CD4-positive, alpha-beta T cell treated with Interleukin-10 for 1 hour (primary cell): ENCODE data around the gene HIBADH.
"Not testable (repeated sequence)": the region's sequence is repeated elsewhere in the genome, so short reads cannot be mapped to it uniquely, and the experiment has no call there.

Source experiments
- DNase-seq: peaks from one replicate; pipeline ENCODE4 v3.0.0-alpha.2; 2020

HIBADH gene

DNA sequence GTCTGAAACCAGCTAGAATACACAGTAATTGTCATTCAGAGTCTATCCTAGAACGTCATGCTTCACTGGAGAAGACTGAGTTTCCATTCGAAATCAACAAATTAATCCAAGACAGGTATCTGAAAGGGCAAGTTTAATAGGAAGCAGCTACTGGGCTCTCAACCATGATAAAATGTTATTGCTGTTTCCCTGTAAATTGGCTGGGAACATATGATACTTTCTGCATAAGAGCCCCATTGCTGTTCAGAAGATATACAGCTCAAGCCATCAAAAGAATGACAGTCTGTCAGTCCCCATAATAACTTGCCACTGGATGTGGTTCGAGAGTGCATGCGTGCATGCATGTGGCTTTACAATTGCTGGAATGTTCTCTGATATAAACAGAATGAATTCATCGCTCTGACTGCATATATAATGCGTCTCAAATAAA lies 129.0 kb downstream of the HIBADH start:
- DNase-seq: no peak

DNA sequence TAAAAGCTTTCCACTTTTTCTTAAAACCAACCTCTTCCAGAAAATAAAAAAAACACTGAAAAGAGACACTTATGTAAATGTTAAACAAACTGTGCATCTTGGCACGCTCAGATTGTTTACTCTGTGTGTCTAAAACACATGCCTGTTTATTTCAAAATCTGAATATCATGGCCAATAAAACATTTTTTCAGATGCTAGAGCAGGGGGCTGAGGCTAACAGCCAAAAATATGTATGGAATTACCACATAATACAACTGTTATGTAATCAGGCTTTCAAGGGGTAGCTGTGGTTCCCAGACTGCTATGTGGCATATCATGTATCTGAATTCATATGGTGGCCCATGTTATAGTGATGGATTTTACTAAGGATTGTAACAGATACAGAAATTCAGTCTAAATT lies 130.4 kb downstream of the HIBADH start:
- no peak for DNase-seq

DNA sequence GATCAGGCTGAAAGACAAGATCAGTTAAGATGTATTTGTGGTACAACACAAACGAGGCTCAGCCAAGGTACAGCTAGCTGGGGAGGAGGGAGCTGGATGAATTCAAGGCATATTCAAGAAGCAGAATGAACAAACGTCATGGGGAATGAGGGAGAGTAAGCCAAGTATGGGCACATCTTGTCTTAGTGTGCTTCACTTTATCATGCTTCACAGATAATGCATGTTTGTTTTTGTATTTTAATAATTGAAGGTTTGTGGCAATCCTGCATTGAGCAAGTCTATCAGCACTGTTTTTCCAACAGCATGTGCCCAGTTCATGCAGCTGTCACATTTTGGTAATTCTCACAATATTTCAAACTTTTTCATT lies 135.4 kb downstream of the HIBADH start:
- no peak for DNase-seq

DNA sequence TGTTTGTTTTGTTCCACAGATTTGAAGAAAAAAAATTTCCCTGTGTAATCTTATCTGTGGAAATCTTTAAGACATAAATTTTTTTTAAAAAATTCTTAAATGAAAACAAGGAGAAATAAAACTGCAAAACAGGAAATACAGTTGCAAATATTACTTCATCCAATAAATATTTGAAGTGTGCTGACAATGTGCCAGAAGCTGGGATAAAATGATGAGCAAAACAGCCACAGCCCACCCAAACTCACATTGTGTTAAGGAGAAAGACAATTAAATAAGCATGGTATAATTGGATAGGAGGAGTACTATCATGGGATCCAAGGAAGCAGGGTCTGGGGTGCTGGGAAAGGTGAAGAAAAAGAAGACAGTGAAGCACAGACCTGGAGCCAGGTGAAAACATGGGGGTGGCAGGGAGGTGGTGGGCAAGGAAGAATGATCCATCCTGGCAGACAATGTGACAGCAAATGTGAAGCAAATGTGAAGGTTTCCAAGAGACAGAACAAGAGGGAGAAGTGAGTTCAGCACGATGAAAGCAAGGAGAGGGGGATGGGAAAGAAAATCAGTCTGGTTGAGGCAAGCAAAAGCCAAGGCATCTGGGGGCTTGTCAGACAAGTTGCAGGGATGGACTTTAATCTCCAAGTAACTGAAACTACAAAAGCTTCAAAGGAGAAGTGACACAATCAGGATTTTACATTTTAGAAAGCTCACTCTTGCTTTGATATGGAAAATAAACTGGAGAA lies 135.9 kb downstream of the HIBADH start:
- DNase-seq: no peak

DNA sequence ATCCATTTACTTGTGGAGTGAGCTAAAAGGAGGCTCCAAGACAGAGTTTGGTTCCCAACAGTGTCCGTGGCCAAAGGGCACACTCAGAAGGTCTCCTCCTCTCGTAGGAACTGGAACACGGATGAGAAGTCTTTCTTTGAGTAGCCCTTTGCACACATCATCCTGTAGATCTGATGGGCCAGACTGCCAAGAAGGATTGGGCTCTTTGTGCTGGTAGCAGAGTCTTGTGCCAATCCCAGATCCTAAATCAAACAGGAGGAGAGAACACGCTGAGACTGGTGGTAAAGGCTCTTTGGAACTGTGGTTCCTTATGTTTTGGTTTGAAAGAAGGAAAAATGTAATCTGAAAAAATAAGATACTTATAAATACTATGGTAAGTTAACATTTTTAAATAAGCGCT lies 136.6 kb downstream of the HIBADH start:
- DNase-seq: no peak

DNA sequence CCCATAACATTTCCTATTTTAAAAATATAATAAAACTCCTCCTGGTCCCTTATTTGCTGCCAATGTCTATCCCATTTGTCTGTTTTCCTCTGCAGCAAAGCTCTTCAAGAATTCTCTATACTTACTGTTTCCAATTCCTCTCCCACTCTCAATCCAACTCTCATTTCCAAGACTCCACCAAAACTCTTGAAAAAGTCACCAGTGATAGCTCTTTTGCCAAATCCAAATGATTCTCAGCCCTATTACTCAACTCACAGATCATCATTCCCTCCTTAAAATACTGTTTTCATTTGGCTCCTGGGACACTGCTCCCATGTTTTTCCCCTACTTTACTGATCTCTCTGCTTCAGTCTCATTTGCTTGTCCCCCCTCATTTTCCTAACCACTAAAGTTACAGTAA lies 139.4 kb downstream of the HIBADH start:
- DNase-seq: no peak

DNA sequence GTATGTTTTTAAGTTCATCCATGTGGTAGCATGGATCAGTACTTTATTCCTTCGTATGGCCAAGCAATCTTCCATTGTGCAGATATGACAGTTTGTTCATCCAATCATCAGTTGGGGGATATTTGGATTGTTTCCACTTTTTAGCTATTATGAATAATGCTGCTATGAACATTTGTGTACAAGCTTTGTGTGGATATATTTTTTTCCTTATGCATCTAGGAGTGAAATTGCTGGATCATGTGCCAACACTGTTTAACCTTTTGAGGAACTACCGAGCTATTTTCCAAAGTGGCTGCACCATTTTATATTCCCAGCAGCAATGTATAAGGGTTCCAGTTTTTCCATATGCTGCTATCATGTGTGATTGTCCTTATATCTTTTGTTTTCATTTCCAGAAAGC lies 140.1 kb downstream of the HIBADH start:
- DNase-seq: no peak

DNA sequence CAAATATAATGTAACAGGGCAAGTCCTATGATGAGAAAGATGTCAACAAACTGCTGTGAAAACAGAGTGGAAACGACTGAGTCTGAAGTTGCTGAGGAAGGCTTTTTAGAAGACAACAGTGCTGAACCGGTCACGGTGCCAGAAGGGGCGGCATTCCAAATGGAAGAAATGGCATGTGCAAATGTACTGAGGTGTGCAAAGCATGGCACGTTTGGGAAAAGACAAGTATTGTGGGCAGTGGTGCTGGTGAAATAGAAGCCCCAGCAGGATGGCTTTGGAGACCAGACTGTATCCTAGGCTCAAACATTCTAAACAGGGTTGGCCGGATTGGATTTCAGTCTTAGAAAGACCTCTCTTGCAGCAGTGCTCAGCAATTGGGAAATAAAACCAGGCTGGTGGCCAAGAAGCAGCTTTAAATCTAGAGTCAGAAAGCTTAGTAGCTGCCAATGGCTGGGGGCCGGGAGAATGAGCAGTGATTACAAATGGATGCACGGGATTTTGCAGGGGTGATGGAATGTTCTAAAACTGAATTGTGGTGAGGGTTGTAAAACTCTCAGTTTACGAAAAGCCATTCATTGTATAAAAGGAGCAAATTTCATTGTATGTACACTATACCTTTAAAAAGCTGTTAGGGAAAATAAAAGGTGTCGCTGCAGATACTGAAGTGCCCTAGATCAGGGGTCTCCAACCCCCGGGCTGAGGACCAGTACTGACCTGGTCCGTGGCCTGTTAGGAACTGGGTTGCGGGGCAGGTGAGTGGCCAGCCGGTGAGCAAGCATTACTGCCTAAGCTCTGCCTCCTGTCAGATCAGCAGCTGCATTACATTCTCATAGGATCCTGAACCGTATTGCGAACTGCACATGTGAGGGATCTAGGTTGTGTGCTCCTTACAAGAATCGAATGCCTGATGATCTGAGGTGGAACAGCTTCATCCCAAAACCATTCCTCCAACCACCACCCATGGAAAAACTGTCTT lies 141.6 kb downstream of the HIBADH start:
- no peak for DNase-seq

DNA sequence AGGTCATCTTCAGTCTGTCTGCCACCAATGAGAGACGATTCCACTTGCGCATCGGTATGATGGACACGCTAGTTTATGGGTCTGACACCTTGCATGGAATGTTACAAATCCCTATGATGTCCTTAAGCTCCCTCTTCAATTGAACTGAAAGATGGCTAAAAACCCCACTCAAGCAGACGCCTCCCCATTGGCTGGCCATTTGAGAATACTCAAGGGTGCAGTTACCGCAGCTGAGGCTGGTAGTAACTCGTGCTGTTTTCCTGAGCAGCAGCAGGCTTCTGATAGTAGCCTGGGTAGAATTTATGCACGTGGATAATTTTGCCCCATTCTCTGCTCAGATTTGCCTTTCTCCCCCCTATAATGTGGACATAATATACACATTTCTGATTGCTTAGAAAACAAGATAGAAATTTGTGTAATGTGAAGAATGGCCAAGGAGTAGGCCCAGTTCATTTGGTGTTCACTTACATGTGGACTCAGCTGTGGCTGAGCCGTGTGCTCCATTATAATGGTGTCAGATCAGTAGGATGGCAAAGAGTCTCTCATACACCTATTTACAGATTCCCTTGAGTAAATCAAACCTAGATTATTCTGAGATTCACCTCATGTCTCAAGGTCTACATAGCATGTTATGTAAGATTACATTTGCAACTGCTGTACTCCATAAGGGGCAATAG lies 142.8 kb downstream of the HIBADH start:
- no peak for DNase-seq

DNA sequence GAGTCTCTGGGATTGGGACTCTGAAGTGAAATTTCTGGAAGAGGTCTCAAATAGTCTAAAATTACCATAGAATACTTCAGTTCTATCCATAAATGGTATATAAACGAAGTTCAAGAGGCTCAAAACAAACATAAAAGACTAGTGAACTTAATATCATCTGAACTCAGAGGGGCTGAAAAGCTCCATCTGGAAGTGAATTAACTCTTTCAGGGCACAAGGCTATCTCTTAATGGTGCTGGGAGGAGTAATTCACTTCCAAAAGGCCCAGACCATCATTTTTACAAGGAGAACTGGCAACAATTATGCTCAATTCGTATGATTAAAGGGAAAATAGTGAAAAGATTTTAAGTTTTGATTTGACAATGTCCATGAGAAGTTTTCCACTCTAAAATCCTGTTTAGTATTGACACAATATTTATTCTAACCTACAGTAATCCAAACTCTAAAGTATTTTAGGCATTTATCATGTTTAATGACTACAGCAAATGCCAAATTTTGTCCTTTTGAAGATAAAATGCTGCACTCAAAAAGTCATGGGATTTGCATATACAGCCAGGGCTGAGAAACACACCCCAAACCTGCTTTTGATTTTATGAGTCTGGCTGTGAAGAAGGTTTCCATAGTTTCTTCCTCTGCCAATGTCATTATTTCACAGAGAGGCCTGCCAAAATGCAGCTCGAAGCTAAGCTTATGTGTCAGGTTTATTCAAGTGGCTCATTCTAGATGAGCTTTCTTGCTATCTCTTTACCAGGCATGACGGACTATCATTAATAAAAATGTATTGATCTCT lies 143.9 kb downstream of the HIBADH start:
- no peak for DNase-seq

DNA sequence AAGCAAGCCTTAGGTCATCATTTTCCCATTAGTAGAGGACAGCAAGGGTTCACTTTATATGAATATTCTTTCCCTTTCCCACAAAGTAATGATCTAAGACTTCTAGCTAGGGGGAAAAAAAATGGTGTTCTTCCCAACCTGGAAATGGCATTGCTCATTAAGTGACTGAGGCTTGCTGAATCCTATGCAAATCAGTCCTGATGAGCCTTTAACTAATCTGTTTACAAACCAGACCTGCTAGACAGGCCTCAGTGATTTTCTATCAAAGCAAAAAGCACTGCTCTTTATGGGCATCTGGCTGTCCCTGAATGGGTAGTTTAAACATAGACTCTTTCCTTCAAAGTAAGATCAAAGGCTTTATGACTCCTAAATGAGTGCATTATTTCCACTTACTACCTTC lies 146.3 kb downstream of the HIBADH start:
- no peak for DNase-seq

DNA sequence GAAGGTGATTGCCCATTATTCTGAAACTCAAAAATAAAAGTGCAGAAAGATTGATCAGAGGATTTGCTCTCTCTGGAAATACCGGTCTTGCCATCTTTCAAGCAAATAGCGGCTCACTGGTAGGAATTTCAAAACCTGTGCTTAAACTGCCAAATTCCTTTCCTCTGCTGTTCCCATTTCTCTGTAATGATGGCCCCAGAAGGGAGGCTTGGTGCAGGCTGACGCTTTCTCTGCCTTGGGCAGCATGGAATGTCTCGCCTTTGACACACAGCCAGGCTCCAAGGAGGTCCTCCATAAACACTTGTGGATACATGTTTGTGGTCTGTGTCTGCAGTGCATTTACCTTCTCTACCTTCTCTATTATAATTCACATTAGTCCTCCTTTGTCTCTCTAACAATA lies 146.8 kb downstream of the HIBADH start:
- no peak for DNase-seq

DNA sequence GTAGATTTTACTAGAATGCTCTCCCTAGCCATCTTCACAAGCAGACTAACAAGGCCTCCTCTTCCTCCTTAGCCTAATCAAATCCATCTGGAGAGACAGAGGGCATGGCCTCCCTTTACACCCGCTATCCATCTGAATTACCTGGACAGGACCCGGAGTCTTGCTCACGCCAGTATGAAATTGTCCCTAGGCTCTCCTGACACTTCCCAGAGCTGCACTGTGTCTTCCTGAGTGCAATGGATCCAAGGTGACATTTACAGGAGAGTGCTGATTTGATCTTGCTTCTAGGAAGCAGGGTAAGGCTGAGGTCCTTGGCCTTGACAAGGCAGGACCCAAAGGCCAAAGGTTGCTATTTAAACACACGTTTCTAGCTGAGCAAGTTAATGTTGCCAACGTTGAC lies 147.8 kb downstream of the HIBADH start:
- DNase-seq: no peak

DNA sequence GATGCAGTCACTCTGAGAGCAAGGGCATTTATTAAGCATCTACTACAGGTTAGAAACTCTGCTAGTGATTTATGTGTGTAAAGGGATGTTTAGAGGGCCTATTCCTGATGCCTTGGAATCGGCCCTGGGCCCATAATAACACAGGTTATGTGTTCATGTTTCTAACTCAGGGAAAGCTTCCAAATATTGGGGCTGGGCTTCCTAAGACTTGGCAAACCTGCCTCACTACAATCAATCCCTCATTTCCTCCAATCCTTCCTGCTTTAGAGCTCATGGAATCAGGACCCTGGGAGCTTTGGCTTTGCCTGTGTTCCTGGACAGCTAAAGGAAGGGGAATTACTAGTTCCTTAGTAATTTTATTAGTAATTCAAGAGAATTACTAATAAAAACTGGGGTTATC lies 148.8 kb downstream of the HIBADH start:
- no peak for DNase-seq

DNA sequence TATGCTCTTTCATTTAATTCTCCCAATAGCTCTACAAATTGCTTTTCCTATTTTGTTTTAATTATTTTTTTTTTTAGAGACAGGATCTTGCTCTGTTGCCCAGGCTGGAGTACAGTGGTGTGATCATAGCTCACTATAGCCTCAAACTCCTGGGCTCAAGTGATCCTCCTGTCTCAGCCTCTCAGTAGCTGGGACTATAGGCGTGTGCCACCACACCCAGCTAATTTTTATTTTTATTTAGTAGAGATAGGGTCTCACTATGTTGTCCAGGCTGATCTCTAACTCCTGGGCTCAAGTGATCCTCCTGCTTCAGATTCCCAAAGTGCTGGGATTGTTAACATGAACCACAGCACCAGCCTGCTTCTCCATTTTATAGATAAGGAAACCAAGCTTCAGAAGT lies 151.3 kb downstream of the HIBADH start:
- not testable (repeated sequence) for DNase-seq

DNA sequence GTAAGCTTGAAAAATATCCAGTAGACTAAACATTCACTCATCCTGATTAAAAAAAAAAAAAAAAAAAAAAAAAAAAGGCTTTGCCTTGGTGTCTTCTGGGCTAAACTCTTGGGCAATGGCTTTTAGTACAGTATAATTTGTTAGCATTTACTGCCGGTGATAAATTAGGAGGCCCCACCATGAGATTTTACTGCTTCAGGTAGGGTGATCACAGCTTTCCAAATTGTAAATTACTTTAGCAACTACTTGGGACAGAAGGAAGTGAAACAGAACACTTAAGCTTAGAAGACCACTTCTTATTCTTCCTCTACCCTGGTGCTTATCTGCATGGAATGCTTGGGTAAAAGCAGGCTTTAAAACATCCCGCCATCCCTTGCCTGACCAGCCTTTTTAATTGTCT lies 152.1 kb downstream of the HIBADH start:
- DNase-seq: no peak

DNA sequence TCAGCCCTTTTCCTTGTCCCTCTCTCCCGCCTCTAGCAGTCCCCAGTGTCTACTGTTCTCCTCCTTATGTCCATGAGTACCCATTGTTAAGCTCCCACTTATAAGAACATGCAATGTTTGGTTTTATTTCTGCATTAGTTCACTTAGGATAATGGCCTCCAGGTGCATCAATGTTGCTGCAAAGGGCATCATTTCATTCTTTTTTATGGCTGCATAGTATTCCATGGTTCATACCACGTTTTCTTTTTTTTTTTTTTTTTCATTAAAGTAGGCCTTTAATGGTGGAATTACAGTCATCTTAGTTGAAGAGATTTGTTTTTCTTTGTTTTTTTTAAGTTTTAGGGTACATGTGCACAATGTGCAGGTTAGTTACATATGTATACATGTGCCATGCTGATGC lies 160.8 kb downstream of the HIBADH start:
- DNase-seq: not testable (repeated sequence)

DNA sequence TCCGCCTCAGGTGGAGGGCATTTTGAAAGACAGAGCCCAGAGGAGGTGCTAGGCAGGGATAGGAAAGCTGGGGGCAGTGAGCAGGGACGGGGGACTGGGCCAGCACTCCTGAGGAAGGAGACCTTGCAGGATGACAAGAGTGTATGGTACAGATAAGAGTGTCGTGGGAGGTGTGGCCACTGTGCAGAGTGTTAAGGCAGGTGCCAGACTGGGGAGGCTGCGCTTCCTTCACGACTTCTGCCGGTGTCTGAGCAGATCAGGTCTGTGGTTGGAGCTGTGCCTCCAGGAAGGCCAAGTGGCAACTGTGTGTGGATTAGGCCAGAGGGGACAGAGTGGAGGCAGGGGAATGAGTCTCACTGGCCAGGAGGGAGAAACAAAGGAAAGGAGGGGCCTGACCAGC lies 161.7 kb downstream of the HIBADH start:
- no peak for DNase-seq

DNA sequence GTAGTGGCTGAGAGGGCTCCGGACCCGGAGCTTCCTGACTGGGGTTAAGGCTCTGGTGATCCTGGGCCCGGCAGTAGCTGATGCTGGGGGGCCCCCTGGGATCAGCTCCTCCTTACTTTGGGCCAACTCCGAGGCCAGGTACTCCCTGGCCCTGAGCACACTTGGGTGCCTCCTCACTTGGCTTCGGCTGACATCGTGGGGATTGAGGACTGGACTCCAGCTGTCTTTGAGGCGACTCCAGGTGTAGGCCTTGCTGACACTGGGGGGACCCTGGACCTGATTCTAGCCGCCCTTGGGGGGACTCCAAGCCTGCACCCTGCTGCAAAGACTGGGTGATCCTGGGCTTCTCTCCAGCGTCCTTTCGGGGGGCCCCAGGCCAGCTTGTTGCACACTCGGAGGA lies 170.5 kb downstream of the HIBADH start:
- no peak for DNase-seq

DNA sequence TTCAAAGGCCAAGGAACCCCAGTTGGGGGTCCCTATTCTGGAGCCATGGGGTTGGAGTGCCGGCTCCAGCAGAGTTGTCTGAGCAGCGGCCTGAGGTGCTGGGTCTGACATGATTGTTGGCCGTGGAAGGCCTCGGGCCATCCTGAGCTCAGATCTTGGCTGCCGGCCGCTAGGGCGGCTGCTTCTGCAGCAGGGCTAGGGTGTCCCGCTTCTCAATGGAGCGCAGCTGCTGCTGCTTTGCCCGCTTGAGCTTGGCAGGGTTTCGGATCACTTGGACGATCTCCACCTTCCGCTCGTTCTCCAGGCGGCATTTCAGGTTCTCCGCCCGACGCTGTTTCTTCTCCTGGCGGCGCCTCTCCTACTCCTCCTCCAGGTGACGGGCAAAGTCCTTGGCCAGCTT lies 171.1 kb downstream of the HIBADH start:
- DNase-seq: no peak

DNA sequence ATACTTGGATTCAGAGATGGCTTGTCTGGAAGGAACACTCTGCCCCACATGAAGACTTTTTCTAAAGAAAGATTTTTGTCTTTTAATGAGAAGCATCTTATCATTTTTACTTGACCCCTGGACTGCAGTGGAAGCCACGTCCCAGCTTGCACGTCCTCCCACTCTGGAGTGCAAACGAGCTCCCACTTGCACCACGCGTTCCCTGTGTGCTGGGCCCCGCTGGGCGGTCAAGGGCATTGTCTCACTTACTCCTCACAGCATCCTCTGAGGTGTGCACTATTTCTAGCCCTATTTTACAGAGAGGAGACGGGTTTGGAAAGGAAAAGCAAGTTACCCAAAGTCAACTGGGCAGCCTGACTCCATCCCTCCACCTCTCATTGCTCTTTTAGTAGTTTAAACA lies 175.2 kb downstream of the HIBADH start:
- no peak for DNase-seq

DNA sequence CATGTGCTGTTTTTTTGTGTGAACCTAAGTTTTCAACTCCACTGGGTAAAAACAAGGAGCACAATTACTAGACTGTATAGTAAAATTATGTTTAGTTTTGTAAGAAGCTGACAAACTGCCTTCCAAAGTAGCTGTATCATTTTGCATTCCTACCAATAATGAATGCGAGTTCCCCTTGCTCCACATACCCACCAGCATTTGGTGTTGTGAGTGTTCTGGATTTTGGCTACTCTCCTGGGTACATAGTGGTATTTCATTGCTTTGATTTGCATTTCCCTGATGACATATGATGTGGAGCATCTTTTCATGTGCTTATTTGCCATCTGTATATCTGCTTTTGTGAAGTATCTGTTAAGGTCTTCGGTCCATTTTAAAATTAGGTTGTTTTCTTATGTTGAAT lies 178.2 kb downstream of the HIBADH start:
- DNase-seq: no peak

DNA sequence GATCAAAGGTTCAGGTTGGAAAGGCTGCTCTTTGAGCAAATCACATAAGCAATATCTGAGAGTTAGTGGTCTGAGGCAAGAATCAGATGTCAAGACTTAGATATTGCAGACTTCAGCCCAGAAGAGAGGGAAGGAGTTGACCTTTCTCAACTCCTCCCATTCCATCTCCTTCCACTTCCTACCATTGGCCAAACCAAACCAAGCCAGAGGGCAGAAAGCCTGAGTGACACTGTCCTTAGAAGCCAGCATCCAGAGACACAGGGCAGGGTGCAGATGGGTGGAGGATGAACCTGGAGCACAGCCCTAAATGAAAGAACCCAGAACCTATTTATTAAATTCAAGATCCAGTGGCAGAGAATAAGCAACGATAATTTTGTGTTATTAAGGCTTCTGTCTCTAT lies 180.5 kb downstream of the HIBADH start:
- DNase-seq: no peak
